ENCODE measurements around the gene LMF2.
A peak's percentile ranks its signal among the peaks of the same experiment; 100 is the strongest.

The LMF2 gene

DNA sequence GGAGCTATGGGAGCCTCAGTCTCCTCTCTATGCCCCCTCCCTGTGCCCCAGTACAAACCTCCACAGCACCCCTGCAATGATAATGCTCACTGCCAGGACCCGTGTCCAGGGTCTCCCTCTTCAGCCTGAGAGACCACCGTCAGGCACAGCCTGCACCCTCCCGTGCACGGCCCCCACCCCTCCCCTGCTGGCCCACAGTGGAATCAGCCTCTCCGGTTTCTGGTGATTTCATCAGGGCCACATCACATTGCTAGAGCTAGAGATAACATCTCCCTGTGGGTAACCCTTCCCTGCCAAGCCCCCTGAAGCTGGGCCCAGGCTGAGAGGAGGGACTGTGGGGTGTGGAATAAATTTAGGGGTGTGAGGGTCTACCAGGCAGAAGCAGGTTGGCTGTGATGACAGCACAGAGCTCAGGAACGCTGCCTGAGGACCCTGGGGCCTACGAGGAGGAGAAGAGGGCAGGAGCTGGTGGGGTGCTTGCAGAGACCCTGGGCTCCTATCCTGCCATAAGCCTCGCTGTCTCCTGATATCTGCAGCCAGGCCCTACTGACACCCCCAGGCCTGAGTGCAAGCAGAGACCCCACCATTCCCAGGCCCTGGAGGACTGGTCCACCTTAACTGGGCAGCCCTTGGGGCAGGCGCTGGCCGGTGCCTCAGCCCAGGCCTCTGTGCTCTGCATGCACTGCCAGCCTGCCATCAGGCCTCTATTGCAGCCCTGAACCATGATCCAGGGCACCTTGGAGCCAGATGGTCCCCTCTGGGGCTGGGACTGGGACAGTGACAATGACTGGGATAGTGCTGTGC is 38.2 kb upstream of the LMF2 start, which contains the start of gene KLHDC7B:
Gene KLHDC7B (plus strand): TSS at position 378 of the 804 bp plus-strand sequence. CDS start 345 bp downstream, at position 723.
- H3K4me3 ChIP-seq (ENCODE audit: low read depth, low read length), result no peak within 1 kb of the TSS
- H3K36me3 ChIP-seq (ENCODE audit: control insufficient read depth in 2 of 2, insufficient read depth in 1 of 2, low read length in 2 of 2), result no peaks in the 10 kb centered on the region
- H3K9me3 ChIP-seq (ENCODE audit: control insufficient read depth, insufficient read depth, low read depth, low read length), result no peaks in the 10 kb centered on the region
- CTCF ChIA-PET, result interaction anchor here (0.6 to 1.6 kb wide), 5 partner anchors 14 to 62 kb away, joined by 3 to 10 read pairs (median 4); partner anchors contain the start of genes SCO2 and SYCE3
- H3K4me1 ChIP-seq (ENCODE audit: control insufficient read depth, insufficient read depth, low read length), result 0 out of 2 replicates have a peak, but pooled peaks cover 2% of the 10 kb centered on the region
- 0 out of 2 replicates have a peak within 1 kb of the TSS, but pooled peaks have one; percentile 19 for H3K27ac ChIP-seq (ENCODE audit: extremely low read depth, low read depth, low read length)
- POLR2A ChIA-PET, result interaction anchor here (0.7 to 1.8 kb wide), 4 partner anchors 17 to 79 kb away, joined by 3 to 8 read pairs (median 4); partner anchors contain the start of genes LMF2, NCAPH2, SCO2 and SYCE3
- no peak for TF ChIP-seq ZNF324 (tag by site-specific recombination; IDR thresholded peaks at IDR 0.05)
- peak; percentile 30; the same call in 1 of the 2 replicates for TF ChIP-seq KLF1 (tag by site-specific recombination; IDR thresholded peaks at IDR 0.05)
- TF ChIP-seq ZBTB48 (tag by site-specific recombination; IDR thresholded peaks at IDR 0.05), result peak; percentile 35; the same call in 1 of the 2 replicates
- TF ChIP-seq ZNF768 (tag by site-specific recombination; IDR thresholded peaks at IDR 0.05), result no peak
- no peak for TF ChIP-seq ZNF211 (tag by site-specific recombination; IDR thresholded peaks at IDR 0.05; ENCODE audit: low read depth)
- TF ChIP-seq, protein P1, sequence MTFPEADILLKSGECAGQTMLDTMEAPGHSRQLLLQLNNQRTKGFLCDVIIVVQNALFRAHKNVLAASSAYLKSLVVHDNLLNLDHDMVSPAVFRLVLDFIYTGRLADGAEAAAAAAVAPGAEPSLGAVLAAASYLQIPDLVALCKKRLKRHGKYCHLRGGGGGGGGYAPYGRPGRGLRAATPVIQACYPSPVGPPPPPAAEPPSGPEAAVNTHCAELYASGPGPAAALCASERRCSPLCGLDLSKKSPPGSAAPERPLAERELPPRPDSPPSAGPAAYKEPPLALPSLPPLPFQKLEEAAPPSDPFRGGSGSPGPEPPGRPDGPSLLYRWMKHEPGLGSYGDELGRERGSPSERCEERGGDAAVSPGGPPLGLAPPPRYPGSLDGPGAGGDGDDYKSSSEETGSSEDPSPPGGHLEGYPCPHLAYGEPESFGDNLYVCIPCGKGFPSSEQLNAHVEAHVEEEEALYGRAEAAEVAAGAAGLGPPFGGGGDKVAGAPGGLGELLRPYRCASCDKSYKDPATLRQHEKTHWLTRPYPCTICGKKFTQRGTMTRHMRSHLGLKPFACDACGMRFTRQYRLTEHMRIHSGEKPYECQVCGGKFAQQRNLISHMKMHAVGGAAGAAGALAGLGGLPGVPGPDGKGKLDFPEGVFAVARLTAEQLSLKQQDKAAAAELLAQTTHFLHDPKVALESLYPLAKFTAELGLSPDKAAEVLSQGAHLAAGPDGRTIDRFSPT (tag by site-specific recombination; IDR thresholded peaks at IDR 0.05), result 0 out of 2 replicates have a peak, but pooled peaks have one; percentile 59
- no peak for TF ChIP-seq EGR2 (tag by site-specific recombination; IDR thresholded peaks at IDR 0.05; ENCODE audit: low read depth)
- peak; percentile 33; the same call in 1 of the 2 replicates for TF ChIP-seq ZBTB17 (tag by site-specific recombination; IDR thresholded peaks at IDR 0.05)
- TF ChIP-seq, protein P2, sequence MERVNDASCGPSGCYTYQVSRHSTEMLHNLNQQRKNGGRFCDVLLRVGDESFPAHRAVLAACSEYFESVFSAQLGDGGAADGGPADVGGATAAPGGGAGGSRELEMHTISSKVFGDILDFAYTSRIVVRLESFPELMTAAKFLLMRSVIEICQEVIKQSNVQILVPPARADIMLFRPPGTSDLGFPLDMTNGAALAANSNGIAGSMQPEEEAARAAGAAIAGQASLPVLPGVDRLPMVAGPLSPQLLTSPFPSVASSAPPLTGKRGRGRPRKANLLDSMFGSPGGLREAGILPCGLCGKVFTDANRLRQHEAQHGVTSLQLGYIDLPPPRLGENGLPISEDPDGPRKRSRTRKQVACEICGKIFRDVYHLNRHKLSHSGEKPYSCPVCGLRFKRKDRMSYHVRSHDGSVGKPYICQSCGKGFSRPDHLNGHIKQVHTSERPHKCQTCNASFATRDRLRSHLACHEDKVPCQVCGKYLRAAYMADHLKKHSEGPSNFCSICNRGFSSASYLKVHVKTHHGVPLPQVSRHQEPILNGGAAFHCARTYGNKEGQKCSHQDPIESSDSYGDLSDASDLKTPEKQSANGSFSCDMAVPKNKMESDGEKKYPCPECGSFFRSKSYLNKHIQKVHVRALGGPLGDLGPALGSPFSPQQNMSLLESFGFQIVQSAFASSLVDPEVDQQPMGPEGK (tag by site-specific recombination; IDR thresholded peaks at IDR 0.05), result peak; percentile 94
- TF ChIP-seq, protein P3, sequence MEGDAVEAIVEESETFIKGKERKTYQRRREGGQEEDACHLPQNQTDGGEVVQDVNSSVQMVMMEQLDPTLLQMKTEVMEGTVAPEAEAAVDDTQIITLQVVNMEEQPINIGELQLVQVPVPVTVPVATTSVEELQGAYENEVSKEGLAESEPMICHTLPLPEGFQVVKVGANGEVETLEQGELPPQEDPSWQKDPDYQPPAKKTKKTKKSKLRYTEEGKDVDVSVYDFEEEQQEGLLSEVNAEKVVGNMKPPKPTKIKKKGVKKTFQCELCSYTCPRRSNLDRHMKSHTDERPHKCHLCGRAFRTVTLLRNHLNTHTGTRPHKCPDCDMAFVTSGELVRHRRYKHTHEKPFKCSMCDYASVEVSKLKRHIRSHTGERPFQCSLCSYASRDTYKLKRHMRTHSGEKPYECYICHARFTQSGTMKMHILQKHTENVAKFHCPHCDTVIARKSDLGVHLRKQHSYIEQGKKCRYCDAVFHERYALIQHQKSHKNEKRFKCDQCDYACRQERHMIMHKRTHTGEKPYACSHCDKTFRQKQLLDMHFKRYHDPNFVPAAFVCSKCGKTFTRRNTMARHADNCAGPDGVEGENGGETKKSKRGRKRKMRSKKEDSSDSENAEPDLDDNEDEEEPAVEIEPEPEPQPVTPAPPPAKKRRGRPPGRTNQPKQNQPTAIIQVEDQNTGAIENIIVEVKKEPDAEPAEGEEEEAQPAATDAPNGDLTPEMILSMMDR (tag by site-specific recombination; IDR thresholded peaks at IDR 0.05), result peak; percentile 40; the same call in 1 of the 2 replicates
- TF ChIP-seq, protein P4, sequence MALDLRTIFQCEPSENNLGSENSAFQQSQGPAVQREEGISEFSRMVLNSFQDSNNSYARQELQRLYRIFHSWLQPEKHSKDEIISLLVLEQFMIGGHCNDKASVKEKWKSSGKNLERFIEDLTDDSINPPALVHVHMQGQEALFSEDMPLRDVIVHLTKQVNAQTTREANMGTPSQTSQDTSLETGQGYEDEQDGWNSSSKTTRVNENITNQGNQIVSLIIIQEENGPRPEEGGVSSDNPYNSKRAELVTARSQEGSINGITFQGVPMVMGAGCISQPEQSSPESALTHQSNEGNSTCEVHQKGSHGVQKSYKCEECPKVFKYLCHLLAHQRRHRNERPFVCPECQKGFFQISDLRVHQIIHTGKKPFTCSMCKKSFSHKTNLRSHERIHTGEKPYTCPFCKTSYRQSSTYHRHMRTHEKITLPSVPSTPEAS (tag by site-specific recombination; IDR thresholded peaks at IDR 0.05), result no peak
- TF ChIP-seq ZNF654 (tag by site-specific recombination; IDR thresholded peaks at IDR 0.05; ENCODE audit: low read depth), result no peak
- no peak for TF ChIP-seq ZNF623 (tag by site-specific recombination; IDR thresholded peaks at IDR 0.05)
- TF ChIP-seq ZNF629 (tag by site-specific recombination; IDR thresholded peaks at IDR 0.05), result no peak
- TF ChIP-seq ZBTB8A (tag by site-specific recombination; IDR thresholded peaks at IDR 0.05), result 0 out of 2 replicates have a peak, but pooled peaks have one; percentile 36
- TF ChIP-seq GLIS1 (tag by site-specific recombination; IDR thresholded peaks at IDR 0.05), result peak; percentile 56; the same call in 1 of the 2 replicates
- TF ChIP-seq ZNF112 (tag by site-specific recombination; IDR thresholded peaks at IDR 0.05), result no peak
- TF ChIP-seq ZBTB20 (tag by site-specific recombination; IDR thresholded peaks at IDR 0.05), result peak; percentile 52; the same call in 1 of the 2 replicates
- no peak for TF ChIP-seq ZNF214 (tag by site-specific recombination; IDR thresholded peaks at IDR 0.05; ENCODE audit: borderline replicate concordance)
- TF ChIP-seq ZNF621 (tag by site-specific recombination; IDR thresholded peaks at IDR 0.05), result no peak
- TF ChIP-seq, protein P5, sequence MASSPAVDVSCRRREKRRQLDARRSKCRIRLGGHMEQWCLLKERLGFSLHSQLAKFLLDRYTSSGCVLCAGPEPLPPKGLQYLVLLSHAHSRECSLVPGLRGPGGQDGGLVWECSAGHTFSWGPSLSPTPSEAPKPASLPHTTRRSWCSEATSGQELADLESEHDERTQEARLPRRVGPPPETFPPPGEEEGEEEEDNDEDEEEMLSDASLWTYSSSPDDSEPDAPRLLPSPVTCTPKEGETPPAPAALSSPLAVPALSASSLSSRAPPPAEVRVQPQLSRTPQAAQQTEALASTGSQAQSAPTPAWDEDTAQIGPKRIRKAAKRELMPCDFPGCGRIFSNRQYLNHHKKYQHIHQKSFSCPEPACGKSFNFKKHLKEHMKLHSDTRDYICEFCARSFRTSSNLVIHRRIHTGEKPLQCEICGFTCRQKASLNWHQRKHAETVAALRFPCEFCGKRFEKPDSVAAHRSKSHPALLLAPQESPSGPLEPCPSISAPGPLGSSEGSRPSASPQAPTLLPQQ (tag by site-specific recombination; IDR thresholded peaks at IDR 0.05), result peak; percentile 66; the same call in 1 of the 2 replicates
- TF ChIP-seq ZNF121 (tag by site-specific recombination; IDR thresholded peaks at IDR 0.05), result no peak
- peak; percentile 86 for TF ChIP-seq ZNF335 (tag by site-specific recombination; conservative IDR thresholded peaks at IDR 0.05)
- no peak for TF ChIP-seq ZNF394 (tag by site-specific recombination; IDR thresholded peaks at IDR 0.05; ENCODE audit: borderline replicate concordance)
